Measurements from ENCODE around the gene FAM153A.
"Not testable (repeated sequence)": the region's sequence is repeated elsewhere in the genome, so short reads cannot be mapped to it uniquely, and the experiment has no call there.

DNA sequence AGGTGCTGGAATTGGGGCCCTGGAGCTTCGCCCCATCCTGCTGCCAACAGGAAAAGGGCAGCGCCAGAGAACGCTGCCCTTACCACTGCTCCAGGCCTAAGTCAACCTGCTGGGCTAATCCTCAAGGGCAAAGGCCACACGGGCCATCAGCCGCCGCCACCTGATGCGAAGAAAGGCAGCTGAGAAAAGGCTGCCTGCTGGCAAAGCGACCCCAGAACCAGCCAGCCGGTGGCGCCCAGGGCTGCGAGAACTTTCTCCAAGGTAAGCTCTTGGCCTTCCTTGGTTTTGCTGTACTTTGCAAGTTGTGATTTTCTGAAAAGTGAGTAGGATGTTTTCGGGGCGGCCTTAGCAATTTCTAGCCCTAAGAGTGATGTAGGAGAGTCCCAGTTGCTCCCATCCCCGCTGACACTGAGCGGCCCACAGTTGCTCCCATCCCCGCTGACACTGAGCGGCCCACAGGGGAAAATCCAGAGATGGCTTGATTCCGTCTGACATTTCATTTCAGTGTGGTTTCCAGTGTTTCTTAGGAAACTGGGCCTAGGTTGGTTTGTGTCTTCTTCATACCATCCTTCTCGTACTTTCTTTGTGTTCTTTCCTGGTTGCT, 15.6 kb upstream of the FAM153A start:
- TF ChIP-seq CTCF, POLR2A, POLR2AphosphoS5, EP300 (IDR thresholded peaks at IDR 0.05): not testable (repeated sequence)
